Measurements from ENCODE around the gene SPOUT1. TPM values are rescaled to one million over a fixed set of nuclear protein-coding genes. Genes with fewer than 3 reads are reported as not detected.

The SPOUT1 gene
- total and polyA plus RNA-seq, 2 of the 13 experiments (the other 11 are each of a cell fraction or from before 2014, with no cell fraction given) = 39.0 to 45.8 TPM

DNA sequence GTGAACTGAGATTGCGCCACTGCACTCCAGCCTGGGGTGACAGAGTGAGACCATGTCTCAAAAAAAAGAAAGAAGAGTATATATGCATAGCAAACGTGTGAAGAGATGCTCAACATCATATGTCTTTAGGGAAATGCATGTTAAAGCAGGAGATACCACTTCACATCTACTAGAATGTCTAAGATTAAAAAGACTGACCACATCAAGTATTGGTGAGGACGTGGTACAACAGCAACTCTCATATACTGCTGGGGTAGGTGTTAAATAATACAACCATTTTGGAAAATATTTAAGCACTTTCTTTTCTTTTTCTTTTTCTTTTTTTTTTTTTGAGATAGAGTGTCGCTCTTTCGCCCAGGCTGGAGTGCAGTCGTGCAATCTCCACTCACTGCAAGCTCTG, 44.2 kb downstream of the SPOUT1 start (continued):
- TF ChIP-seq, protein P1, sequence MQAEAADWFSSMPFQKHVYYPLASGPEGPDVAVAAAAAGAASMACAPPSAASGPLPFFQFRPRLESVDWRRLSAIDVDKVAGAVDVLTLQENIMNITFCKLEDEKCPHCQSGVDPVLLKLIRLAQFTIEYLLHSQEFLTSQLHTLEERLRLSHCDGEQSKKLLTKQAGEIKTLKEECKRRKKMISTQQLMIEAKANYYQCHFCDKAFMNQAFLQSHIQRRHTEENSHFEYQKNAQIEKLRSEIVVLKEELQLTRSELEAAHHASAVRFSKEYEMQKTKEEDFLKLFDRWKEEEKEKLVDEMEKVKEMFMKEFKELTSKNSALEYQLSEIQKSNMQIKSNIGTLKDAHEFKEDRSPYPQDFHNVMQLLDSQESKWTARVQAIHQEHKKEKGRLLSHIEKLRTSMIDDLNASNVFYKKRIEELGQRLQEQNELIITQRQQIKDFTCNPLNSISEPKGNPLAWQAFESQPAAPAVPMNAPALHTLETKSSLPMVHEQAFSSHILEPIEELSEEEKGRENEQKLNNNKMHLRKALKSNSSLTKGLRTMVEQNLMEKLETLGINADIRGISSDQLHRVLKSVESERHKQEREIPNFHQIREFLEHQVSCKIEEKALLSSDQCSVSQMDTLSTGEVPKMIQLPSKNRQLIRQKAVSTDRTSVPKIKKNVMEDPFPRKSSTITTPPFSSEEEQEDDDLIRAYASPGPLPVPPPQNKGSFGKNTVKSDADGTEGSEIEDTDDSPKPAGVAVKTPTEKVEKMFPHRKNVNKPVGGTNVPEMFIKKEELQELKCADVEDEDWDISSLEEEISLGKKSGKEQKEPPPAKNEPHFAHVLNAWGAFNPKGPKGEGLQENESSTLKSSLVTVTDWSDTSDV (CRISPR knock-in tag; IDR thresholded peaks at IDR 0.05) = no peak
- TF ChIP-seq, protein P2, sequence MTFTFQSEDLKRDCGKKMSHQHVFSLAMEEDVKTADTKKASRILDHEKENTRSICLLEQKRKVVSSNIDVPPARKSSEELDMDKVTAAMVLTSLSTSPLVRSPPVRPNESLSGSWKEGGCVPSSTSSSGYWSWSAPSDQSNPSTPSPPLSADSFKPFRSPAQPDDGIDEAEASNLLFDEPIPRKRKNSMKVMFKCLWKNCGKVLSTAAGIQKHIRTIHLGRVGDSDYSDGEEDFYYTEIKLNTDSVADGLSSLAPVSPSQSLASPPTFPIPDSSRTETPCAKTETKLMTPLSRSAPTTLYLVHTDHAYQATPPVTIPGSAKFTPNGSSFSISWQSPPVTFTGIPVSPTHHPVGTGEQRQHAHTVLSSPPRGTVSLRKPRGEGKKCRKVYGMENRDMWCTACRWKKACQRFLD (CRISPR knock-in tag; IDR thresholded peaks at IDR 0.05; ENCODE audit: borderline replicate concordance) = no peak
- TF ChIP-seq LCORL (IDR thresholded peaks at IDR 0.05) (no peak), LCORL (CRISPR knock-in tag; IDR thresholded peaks at IDR 0.05) (no peak), ZNF30 (CRISPR knock-in tag; IDR thresholded peaks at IDR 0.05) (no peak), NFE2 (CRISPR knock-in tag; IDR thresholded peaks at IDR 0.05) (no peak), ZNF615 (CRISPR knock-in tag; IDR thresholded peaks at IDR 0.05; ENCODE audit: borderline replicate concordance) (no peak), KAT2B (IDR thresholded peaks at IDR 0.05; ENCODE audit: borderline replicate concordance, low read depth, low read length) (no peak), RAD51 (IDR thresholded peaks at IDR 0.05; ENCODE audit: borderline replicate concordance) (no peak), ZNF713 (CRISPR knock-in tag; IDR thresholded peaks at IDR 0.05) (no peak)
- TF ChIP-seq, protein P3, sequence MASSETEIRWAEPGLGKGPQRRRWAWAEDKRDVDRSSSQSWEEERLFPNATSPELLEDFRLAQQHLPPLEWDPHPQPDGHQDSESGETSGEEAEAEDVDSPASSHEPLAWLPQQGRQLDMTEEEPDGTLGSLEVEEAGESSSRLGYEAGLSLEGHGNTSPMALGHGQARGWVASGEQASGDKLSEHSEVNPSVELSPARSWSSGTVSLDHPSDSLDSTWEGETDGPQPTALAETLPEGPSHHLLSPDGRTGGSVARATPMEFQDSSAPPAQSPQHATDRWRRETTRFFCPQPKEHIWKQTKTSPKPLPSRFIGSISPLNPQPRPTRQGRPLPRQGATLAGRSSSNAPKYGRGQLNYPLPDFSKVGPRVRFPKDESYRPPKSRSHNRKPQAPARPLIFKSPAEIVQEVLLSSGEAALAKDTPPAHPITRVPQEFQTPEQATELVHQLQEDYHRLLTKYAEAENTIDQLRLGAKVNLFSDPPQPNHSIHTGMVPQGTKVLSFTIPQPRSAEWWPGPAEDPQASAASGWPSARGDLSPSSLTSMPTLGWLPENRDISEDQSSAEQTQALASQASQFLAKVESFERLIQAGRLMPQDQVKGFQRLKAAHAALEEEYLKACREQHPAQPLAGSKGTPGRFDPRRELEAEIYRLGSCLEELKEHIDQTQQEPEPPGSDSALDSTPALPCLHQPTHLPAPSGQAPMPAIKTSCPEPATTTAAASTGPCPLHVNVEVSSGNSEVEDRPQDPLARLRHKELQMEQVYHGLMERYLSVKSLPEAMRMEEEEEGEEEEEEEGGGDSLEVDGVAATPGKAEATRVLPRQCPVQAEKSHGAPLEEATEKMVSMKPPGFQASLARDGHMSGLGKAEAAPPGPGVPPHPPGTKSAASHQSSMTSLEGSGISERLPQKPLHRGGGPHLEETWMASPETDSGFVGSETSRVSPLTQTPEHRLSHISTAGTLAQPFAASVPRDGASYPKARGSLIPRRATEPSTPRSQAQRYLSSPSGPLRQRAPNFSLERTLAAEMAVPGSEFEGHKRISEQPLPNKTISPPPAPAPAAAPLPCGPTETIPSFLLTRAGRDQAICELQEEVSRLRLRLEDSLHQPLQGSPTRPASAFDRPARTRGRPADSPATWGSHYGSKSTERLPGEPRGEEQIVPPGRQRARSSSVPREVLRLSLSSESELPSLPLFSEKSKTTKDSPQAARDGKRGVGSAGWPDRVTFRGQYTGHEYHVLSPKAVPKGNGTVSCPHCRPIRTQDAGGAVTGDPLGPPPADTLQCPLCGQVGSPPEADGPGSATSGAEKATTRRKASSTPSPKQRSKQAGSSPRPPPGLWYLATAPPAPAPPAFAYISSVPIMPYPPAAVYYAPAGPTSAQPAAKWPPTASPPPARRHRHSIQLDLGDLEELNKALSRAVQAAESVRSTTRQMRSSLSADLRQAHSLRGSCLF (CRISPR knock-in tag; IDR thresholded peaks at IDR 0.05; ENCODE audit: borderline replicate concordance) = no peak
